HCT116 (cell line): ENCODE results near the gene VPS11. TPM values are rescaled to one million over a fixed set of nuclear protein-coding genes. Genes with fewer than 3 reads are reported as not detected.

Experiments used
- ATAC-seq: fragments of 200-7000 bp; cut with Tn5 transposase; 2 replicates; pipeline ENCODE4 v1.9.1; 2020; ENCODE audit warnings: mild to moderate bottlenecking, moderate library complexity
- BruUV-seq: library from RNA; stranded (reverse); fragments of 400-500 nt; replicated peaks from 2 replicates; lab custom pipeline; 2021; lab: Mats Ljungman, UMichigan
- CTCF ChIA-PET: fragments of 300-600 bp; sonication (Branson Sonifier 250); formaldehyde crosslinking; loops from one replicate; lab custom pipeline; 2021; ENCODE audit warnings: antibody characterized with exemption; lab: Charles Lee
- POLR2A ChIA-PET: fragments of 300-600, 350-600 bp; sonication (Branson Sonifier 250); formaldehyde crosslinking; loops from one replicate; lab custom pipeline; 2021; ENCODE audit warnings: antibody characterized with exemption; lab: Charles Lee
- RAD21 ChIA-PET, 2 experiments: fragments of 300-600 bp; sonication (Branson Sonifier 250); formaldehyde crosslinking; loops; one replicate each; lab custom pipeline; 2023; ENCODE audit warnings: low total read pairs in 2 of 2; ENCODE audit not compliant: uncharacterized antibody in 2 of 2, unreplicated experiment in 2 of 2, low non-redundant PET in 1 of 2; lab: Charles Lee
- DNase-seq: peaks from one replicate; pipeline ENCODE4 v3.0.0-alpha.2; 2010; ENCODE audit warnings: low read depth, low spot score
- H2AFZ ChIP-seq: fragments of 200-600 bp; shearing (Covaris generic), sonication (generic); 2 replicates; pipeline ENCODE4 v1.6.1; 2017; ENCODE audit warnings: low read depth, mixed run types, mixed read lengths, antibody characterized with exemption, low read length; ENCODE audit not compliant: poor library complexity, severe bottlenecking
- H3K27ac ChIP-seq: 2 replicates; pipeline ENCODE4 v1.5.1; 2012; ENCODE audit warnings: low read depth, low read length
- H3K27me3 ChIP-seq: fragments of 200-600 bp; sonication (generic); 2 replicates; pipeline ENCODE4 v1.6.1; 2016; ENCODE audit warnings: mixed run types, low read length, mixed read lengths; ENCODE audit not compliant: insufficient read depth
- H3K36me3 ChIP-seq, 2 experiments: fragments of 200-500 bp in 1 of 2; fragments of 200-600 bp in 1 of 2; sonication (Bioruptor generic) in 1 of 2; sonication (generic) in 1 of 2; 2 replicates each; pipeline versions ENCODE4 v1.5.1 to v1.6.1; 2014 to 2016; ENCODE audit warnings: low read length in 2 of 2, inconsistent platforms in 1 of 2, mixed read lengths in 1 of 2, mixed run types in 1 of 2; ENCODE audit not compliant: insufficient read depth in 2 of 2, control insufficient read depth in 1 of 2
- H3K4me1 ChIP-seq, 2 experiments: fragments of 200-600 bp in 1 of 2; sonication (generic) in 1 of 2; 2 replicates each; pipeline versions ENCODE4 v1.5.1 to v1.6.1; 2012 to 2017; ENCODE audit warnings: low read length in 2 of 2, inconsistent platforms in 1 of 2, mild to moderate bottlenecking in 1 of 2, mixed read lengths in 1 of 2, mixed run types in 1 of 2, moderate library complexity in 1 of 2; ENCODE audit not compliant: insufficient read depth in 2 of 2, control insufficient read depth in 1 of 2
- H3K4me2 ChIP-seq: fragments of 200-600 bp; sonication (generic); 2 replicates; pipeline ENCODE4 v1.6.1; 2017; ENCODE audit warnings: mixed run types, low read length, mixed read lengths
- H3K4me3 ChIP-seq, 2 experiments: fragments of 200-600 bp in 1 of 2; sonication (generic) in 1 of 2; replicated peaks in 1 of 2; 2 replicates each; pipeline ENCODE4 v1.5.1; 2011 to 2016; ENCODE audit warnings: low read length in 2 of 2, control low read depth in 1 of 2, low read depth in 1 of 2, mild to moderate bottlenecking in 1 of 2, mixed read lengths in 1 of 2, mixed run types in 1 of 2
- H3K79me2 ChIP-seq: fragments of 200-600 bp; sonication (generic); 2 replicates; pipeline ENCODE4 v1.6.1; 2017; ENCODE audit warnings: mild to moderate bottlenecking, mixed run types, low read length, moderate library complexity, mixed read lengths; ENCODE audit not compliant: insufficient read depth
- H3K9ac ChIP-seq: fragments of 200-600 bp; sonication (generic); 2 replicates; pipeline ENCODE4 v1.6.1; 2016; ENCODE audit warnings: low read length, mixed read lengths
- H3K9me2 ChIP-seq: fragments of 200-600 bp; sonication (generic), shearing (Covaris generic); 2 replicates; pipeline ENCODE4 v1.6.1; 2017; ENCODE audit warnings: mixed run types, mild to moderate bottlenecking, moderate library complexity; ENCODE audit not compliant: insufficient read depth
- H3K9me3 ChIP-seq, 2 experiments: fragments of 200-500 bp in 1 of 2; fragments of 200-600 bp in 1 of 2; sonication (Bioruptor generic) in 1 of 2; sonication (generic) in 1 of 2; 2 replicates each; pipeline ENCODE4 v1.6.1; 2014 to 2017; ENCODE audit warnings: low read length in 2 of 2, mixed read lengths in 2 of 2, inconsistent platforms in 1 of 2, low read depth in 1 of 2, mild to moderate bottlenecking in 1 of 2, mixed run types in 1 of 2, moderate library complexity in 1 of 2; ENCODE audit not compliant: control insufficient read depth in 1 of 2, insufficient read depth in 1 of 2
- H4K20me1 ChIP-seq: fragments of 200-600 bp; sonication (generic), shearing (Covaris generic); 2 replicates; pipeline ENCODE4 v1.6.1; 2017; ENCODE audit warnings: mixed run types, mild to moderate bottlenecking, moderate library complexity; ENCODE audit not compliant: insufficient read depth
- CBX3 ChIP-seq: IDR thresholded peaks from 2 replicates; pipeline ENCODE4 v1.6.1; 2012; ENCODE audit warnings: low read depth
- CEBPB ChIP-seq: IDR thresholded peaks from 2 replicates; pipeline ENCODE4 v1.6.1; 2012; ENCODE audit warnings: low read depth
- CTCF ChIP-seq, 3 experiments: fragments of 200-600 bp in 1 of 3; sonication (generic) in 1 of 3; IDR thresholded peaks in 2 of 3; conservative IDR thresholded peaks in 1 of 3; 2 replicates each; pipeline ENCODE4 v1.5.1; 2012 to 2017; ENCODE audit warnings: low read depth in 2 of 3, low read length in 2 of 3, antibody characterized with exemption in 1 of 3, borderline replicate concordance in 1 of 3, control low read depth in 1 of 3, mild to moderate bottlenecking in 1 of 3, mixed read lengths in 1 of 3, mixed run types in 1 of 3, moderate library complexity in 1 of 3; ENCODE audit not compliant: insufficient read depth in 1 of 3
- EGR1 ChIP-seq: IDR thresholded peaks from 2 replicates; pipeline ENCODE4 v1.6.1; 2012; ENCODE audit warnings: low read depth
- ELF1 ChIP-seq: IDR thresholded peaks from 2 replicates; pipeline ENCODE4 v1.6.1; 2012; ENCODE audit warnings: low read depth, borderline replicate concordance
- EZH2 ChIP-seq: fragments of 200-600 bp; sonication (generic); IDR thresholded peaks from 2 replicates; pipeline ENCODE4 v1.6.1; 2017; ENCODE audit warnings: antibody characterized with exemption, mixed run types
- EZH2phosphoT487 ChIP-seq: fragments of 200-600 bp; IDR thresholded peaks from 2 replicates; pipeline ENCODE4 v1.6.1; 2018; ENCODE audit warnings: antibody characterized with exemption, borderline replicate concordance
- JUND ChIP-seq: IDR thresholded peaks from 2 replicates; pipeline ENCODE4 v1.6.1; 2012
- POLR2A ChIP-seq: IDR thresholded peaks from 2 replicates; pipeline ENCODE4 v1.7.0; 2011; ENCODE audit warnings: borderline replicate concordance; ENCODE audit not compliant: insufficient read depth, insufficient read length; ENCODE audit errors: extremely low read depth
- POLR2AphosphoS5 ChIP-seq: IDR thresholded peaks from 2 replicates; pipeline ENCODE4 v1.6.1; 2011; ENCODE audit warnings: mild to moderate bottlenecking, low read depth, low read length, moderate library complexity
- RAD21 ChIP-seq: IDR thresholded peaks from 2 replicates; pipeline ENCODE4 v1.6.1; 2012; ENCODE audit warnings: low read depth, mild to moderate bottlenecking
- SP1 ChIP-seq: IDR thresholded peaks from 2 replicates; pipeline ENCODE4 v1.6.1; 2012; ENCODE audit warnings: low read depth
- SRF ChIP-seq: IDR thresholded peaks from 2 replicates; pipeline ENCODE4 v1.6.1; 2012; ENCODE audit warnings: low read depth
- YY1 ChIP-seq: IDR thresholded peaks from 2 replicates; pipeline ENCODE4 v1.6.1; 2011; ENCODE audit warnings: low read length, low read depth, moderate library complexity, mild to moderate bottlenecking; ENCODE audit not compliant: insufficient replicate concordance; ENCODE audit errors: extremely low read depth
- ZFX ChIP-seq: fragments of 450-650 bp; IDR thresholded peaks from 2 replicates; pipeline ENCODE4 v1.6.1; 2017
- ZNF274 ChIP-seq: fragments of 200-500 bp; sonication (Bioruptor generic); IDR thresholded peaks from 2 replicates; pipeline ENCODE4 v1.6.1; 2014; ENCODE audit warnings: mild to moderate bottlenecking, low read depth, low read length, inconsistent platforms
- intact Hi-C: fragments of 100-400 bp; cut with micrococcal nuclease; formaldehyde crosslinking; loops from 2 replicates; pipeline ENCODE4 v1.10.0; 2022
- total RNA-seq: library from RNA; stranded (reverse); gene quantifications from one replicate; pipeline ENCODE4 v1.2.1, GENCODE V29; 2021; ENCODE audit not compliant: unreplicated experiment
- TF ChIP-seq, protein P1 (sequence below): IDR thresholded peaks from 2 replicates; pipeline ENCODE4 v1.6.1; 2012; ENCODE audit warnings: low read depth
- TF ChIP-seq, protein P2 (sequence below): IDR thresholded peaks from 2 replicates; pipeline ENCODE4 v1.6.1; 2012
- TF ChIP-seq, protein P3 (sequence below): IDR thresholded peaks from 2 replicates; pipeline ENCODE4 v1.6.1; 2011; ENCODE audit warnings: mild to moderate bottlenecking, low read length, moderate library complexity; ENCODE audit not compliant: insufficient replicate concordance; ENCODE audit errors: extremely low read depth

VPS11 gene
- total RNA-seq, 1 experiment from 2014 or later: 20.4 TPM

- Histone ChIP-seq H2AFZ (no peak overlapping the region), H3K4me2 (no peak overlapping the region), H4K20me1 (no peaks in the 10 kb centered on the region), H3K79me2 (peaks cover 24% of the 10 kb centered on the region), H3K36me3 (peaks cover 9 to 11% of the 10 kb centered on the region in 2 experiments; a peak in 2 of 4 replicates), H3K9me3 (no peaks in the 10 kb centered on the region), H3K4me3 (no peak overlapping the region), H3K9me2 (no peaks in the 10 kb centered on the region), H3K27me3 (no peaks in the 10 kb centered on the region), H3K4me1 (peaks cover 9 to 18% of the 10 kb centered on the region in 2 experiments), H3K27ac (no peak overlapping the region), H3K9ac (no peak overlapping the region)
- no peak for DNase-seq
- TF ChIP-seq SRF: no peak
- TF ChIP-seq JUND: no peak
- no peak for TF ChIP-seq CEBPB
- no peak for TF ChIP-seq RAD21
- no peak for TF ChIP-seq EZH2phosphoT487
- TF ChIP-seq ZNF274: no peak
- no peak for TF ChIP-seq EGR1
- TF ChIP-seq, protein P1, sequence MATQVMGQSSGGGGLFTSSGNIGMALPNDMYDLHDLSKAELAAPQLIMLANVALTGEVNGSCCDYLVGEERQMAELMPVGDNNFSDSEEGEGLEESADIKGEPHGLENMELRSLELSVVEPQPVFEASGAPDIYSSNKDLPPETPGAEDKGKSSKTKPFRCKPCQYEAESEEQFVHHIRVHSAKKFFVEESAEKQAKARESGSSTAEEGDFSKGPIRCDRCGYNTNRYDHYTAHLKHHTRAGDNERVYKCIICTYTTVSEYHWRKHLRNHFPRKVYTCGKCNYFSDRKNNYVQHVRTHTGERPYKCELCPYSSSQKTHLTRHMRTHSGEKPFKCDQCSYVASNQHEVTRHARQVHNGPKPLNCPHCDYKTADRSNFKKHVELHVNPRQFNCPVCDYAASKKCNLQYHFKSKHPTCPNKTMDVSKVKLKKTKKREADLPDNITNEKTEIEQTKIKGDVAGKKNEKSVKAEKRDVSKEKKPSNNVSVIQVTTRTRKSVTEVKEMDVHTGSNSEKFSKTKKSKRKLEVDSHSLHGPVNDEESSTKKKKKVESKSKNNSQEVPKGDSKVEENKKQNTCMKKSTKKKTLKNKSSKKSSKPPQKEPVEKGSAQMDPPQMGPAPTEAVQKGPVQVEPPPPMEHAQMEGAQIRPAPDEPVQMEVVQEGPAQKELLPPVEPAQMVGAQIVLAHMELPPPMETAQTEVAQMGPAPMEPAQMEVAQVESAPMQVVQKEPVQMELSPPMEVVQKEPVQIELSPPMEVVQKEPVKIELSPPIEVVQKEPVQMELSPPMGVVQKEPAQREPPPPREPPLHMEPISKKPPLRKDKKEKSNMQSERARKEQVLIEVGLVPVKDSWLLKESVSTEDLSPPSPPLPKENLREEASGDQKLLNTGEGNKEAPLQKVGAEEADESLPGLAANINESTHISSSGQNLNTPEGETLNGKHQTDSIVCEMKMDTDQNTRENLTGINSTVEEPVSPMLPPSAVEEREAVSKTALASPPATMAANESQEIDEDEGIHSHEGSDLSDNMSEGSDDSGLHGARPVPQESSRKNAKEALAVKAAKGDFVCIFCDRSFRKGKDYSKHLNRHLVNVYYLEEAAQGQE: no peak
- no peak for TF ChIP-seq YY1
- TF ChIP-seq, protein P2, sequence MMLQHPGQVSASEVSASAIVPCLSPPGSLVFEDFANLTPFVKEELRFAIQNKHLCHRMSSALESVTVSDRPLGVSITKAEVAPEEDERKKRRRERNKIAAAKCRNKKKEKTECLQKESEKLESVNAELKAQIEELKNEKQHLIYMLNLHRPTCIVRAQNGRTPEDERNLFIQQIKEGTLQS: no peak
- no peak for TF ChIP-seq POLR2AphosphoS5
- TF ChIP-seq ZFX: no peak
- TF ChIP-seq CBX3: no peak
- TF ChIP-seq SP1: no peak
- TF ChIP-seq CTCF (IDR thresholded peaks at IDR 0.05 in 2 of 3, conservative IDR thresholded peaks at IDR 0.05 in 1 of 3; ENCODE audit: borderline replicate concordance in 1 of 3, insufficient read depth in 1 of 3, low read depth in 2 of 3, low read length in 2 of 3): no peak
- TF ChIP-seq ELF1: no peak
- no peak for TF ChIP-seq EZH2
- TF ChIP-seq POLR2A: no peak
- TF ChIP-seq, protein P3, sequence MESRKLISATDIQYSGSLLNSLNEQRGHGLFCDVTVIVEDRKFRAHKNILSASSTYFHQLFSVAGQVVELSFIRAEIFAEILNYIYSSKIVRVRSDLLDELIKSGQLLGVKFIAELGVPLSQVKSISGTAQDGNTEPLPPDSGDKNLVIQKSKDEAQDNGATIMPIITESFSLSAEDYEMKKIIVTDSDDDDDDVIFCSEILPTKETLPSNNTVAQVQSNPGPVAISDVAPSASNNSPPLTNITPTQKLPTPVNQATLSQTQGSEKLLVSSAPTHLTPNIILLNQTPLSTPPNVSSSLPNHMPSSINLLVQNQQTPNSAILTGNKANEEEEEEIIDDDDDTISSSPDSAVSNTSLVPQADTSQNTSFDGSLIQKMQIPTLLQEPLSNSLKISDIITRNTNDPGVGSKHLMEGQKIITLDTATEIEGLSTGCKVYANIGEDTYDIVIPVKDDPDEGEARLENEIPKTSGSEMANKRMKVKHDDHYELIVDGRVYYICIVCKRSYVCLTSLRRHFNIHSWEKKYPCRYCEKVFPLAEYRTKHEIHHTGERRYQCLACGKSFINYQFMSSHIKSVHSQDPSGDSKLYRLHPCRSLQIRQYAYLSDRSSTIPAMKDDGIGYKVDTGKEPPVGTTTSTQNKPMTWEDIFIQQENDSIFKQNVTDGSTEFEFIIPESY: no peak
- intact Hi-C loops: no loop called here
- RAD21 ChIA-PET: no interaction called here
- ATAC-seq: no peak
- POLR2A ChIA-PET: interaction anchor here (1.1 kb wide), 1 partner anchor 23 kb away, joined by 3 read pairs; no protein-coding TSS in a partner anchor
- no TSS peak for BruUV-seq
- CTCF ChIA-PET: no interaction called here
These were observed 51.3 kb downstream of the VPS11 start for GRCh38 chr11:119118946-119119345.
